B cell (primary cell): ENCODE results near the gene CASZ1. TPM values are rescaled to one million over a fixed set of nuclear protein-coding genes. Genes with fewer than 3 reads are reported as not detected.

Source experiments
- ATAC-seq: fragments of 200-7000 bp; cut with Tn5 transposase; one replicate; pipeline ENCODE4 v1.10.0; 2021; ENCODE audit warnings: low read depth, mild to moderate bottlenecking, moderate number of reproducible peaks, moderate library complexity
- CTCF ChIA-PET: fragments of 350-600 bp; sonication (Branson Sonifier 250); formaldehyde crosslinking; loops from one replicate; lab custom pipeline; 2021; ENCODE audit warnings: antibody characterized with exemption, inconsistent platforms; lab: Charles Lee
- POLR2A ChIA-PET: fragments of 350-600 bp; sonication (Branson Sonifier 250); formaldehyde crosslinking; loops from one replicate; lab custom pipeline; 2021; ENCODE audit warnings: antibody characterized with exemption; lab: Charles Lee
- DNase-seq: peaks from one replicate; pipeline ENCODE4 v3.0.0; 2013
- H2AFZ ChIP-seq: 2 replicates; pipeline ENCODE4 v1.6.1; 2012; ENCODE audit warnings: mild to moderate bottlenecking, low read depth, low read length; ENCODE audit not compliant: insufficient read depth, poor library complexity, severe bottlenecking
- H3K27ac ChIP-seq, 2 donors: 1 replicate in 1 of 2; 2 replicates in 1 of 2; pipeline ENCODE4 v1.5.1; 2012 to 2013; ENCODE audit warnings: low read length in 2 of 2, mild to moderate bottlenecking in 2 of 2, moderate library complexity in 1 of 2
- H3K27me3 ChIP-seq, 4 experiments: fragments of 200-600 bp in 1 of 4; sonication (generic) in 1 of 4; replicated peaks in 1 of 4; 1 replicate in 2 of 4; 2 replicates in 2 of 4; pipeline versions ENCODE4 v1.6.1 to v1.7.0; 2013 to 2016; ENCODE audit warnings: low read length in 3 of 4, mild to moderate bottlenecking in 2 of 4, mixed read lengths in 1 of 4, moderate library complexity in 1 of 4; ENCODE audit not compliant: insufficient read depth in 4 of 4, control insufficient read depth in 3 of 4; ENCODE audit errors: control extremely low read depth in 1 of 4
- H3K36me3 ChIP-seq, 2 experiments: replicated peaks in 1 of 2; 1 replicate in 1 of 2; 2 replicates in 1 of 2; pipeline versions ENCODE4 v1.6.1 to v1.7.1; 2013; ENCODE audit warnings: low read length in 1 of 2; ENCODE audit not compliant: insufficient read depth in 2 of 2, control insufficient read depth in 1 of 2; ENCODE audit errors: control extremely low read depth in 1 of 2, extremely low read depth in 1 of 2
- H3K4me1 ChIP-seq, 2 donors: fragments of 200-600 bp in 1 of 2; sonication (generic) in 1 of 2; 1 replicate in 1 of 2; 2 replicates in 1 of 2; pipeline versions ENCODE4 v1.5.1 to v1.6.1; 2013 to 2017; ENCODE audit warnings: low read length in 2 of 2; ENCODE audit not compliant: control insufficient read depth in 2 of 2, insufficient read depth in 2 of 2
- H3K4me2 ChIP-seq: replicated peaks from 2 replicates; pipeline ENCODE3; 2012; ENCODE audit warnings: mild to moderate bottlenecking, low read depth, low read length; ENCODE audit not compliant: poor library complexity, severe bottlenecking
- H3K4me3 ChIP-seq, 5 experiments: fragments of 200-600 bp in 1 of 5; sonication (generic) in 1 of 5; 1 replicate in 3 of 5; 2 replicates in 2 of 5; pipeline versions ENCODE4 v1.5.1 to v1.7.0; 2011 to 2016; ENCODE audit warnings: low read length in 4 of 5, mild to moderate bottlenecking in 4 of 5, low read depth in 2 of 5, control low read depth in 1 of 5, moderate library complexity in 1 of 5; ENCODE audit not compliant: insufficient read depth in 1 of 5; ENCODE audit errors: control extremely low read depth in 1 of 5, extremely low read depth in 1 of 5
- H3K79me2 ChIP-seq: fragments of 200-600 bp; sonication (generic); one replicate; pipeline ENCODE4 v1.6.0; 2016; ENCODE audit warnings: low read length; ENCODE audit not compliant: control insufficient read depth, insufficient read depth
- H3K9ac ChIP-seq: fragments of 200-600 bp; sonication (generic); 2 replicates; pipeline ENCODE4 v1.6.1; 2017; ENCODE audit warnings: mild to moderate bottlenecking, low read length, moderate library complexity
- H3K9me3 ChIP-seq, 3 donors: one replicate each; pipeline versions ENCODE4 v1.6.1 to v1.7.1; 2013; ENCODE audit warnings: low read length in 2 of 3; ENCODE audit not compliant: control insufficient read depth in 2 of 3, insufficient read depth in 1 of 3; ENCODE audit errors: control extremely low read depth in 1 of 3
- H4K20me1 ChIP-seq: 2 replicates; pipeline ENCODE4 v1.6.0; 2012; ENCODE audit warnings: mild to moderate bottlenecking, low read length; ENCODE audit not compliant: insufficient read depth, control insufficient read depth, poor library complexity, severe bottlenecking
- H3K27ac Mint-ChIP-seq: one replicate; pipeline ENCODE4 v1.8.0; 2021; ENCODE audit warnings: mixed read lengths
- H3K27me3 Mint-ChIP-seq: one replicate; pipeline ENCODE4 v1.8.0; 2021; ENCODE audit warnings: mixed read lengths
- H3K4me1 Mint-ChIP-seq: one replicate; pipeline ENCODE4 v1.8.0; 2021; ENCODE audit warnings: mixed read lengths
- H3K4me3 Mint-ChIP-seq: one replicate; pipeline ENCODE4 v1.8.0; 2021; ENCODE audit warnings: mixed read lengths
- H3K9me3 Mint-ChIP-seq: one replicate; pipeline ENCODE4 v1.8.0; 2022; ENCODE audit warnings: mixed read lengths; ENCODE audit not compliant: insufficient read depth
- CTCF ChIP-seq: fragments of 200-600 bp; IDR thresholded peaks from one replicate; pipeline ENCODE4 v1.8.0; 2022; ENCODE audit warnings: antibody characterized with exemption, mild to moderate bottlenecking
- EZH2 ChIP-seq: IDR thresholded peaks from 2 replicates; pipeline ENCODE4 v1.6.1; 2012; ENCODE audit warnings: borderline replicate concordance, low read depth, mild to moderate bottlenecking, moderate library complexity, low read length; ENCODE audit not compliant: insufficient read depth, poor library complexity, severe bottlenecking
- WGBS: methylation state at CpG from one replicate; pipeline ENCODE4 v1.1.5; 2013; ENCODE audit warnings: missing lambda C conversion rate; ENCODE audit not compliant: insufficient coverage; 5-methylcytosine and 5-hydroxymethylcytosine counted together
- intact Hi-C: fragments of 100-400 bp; cut with micrococcal nuclease; formaldehyde crosslinking; loops from one replicate; pipeline ENCODE4 v1.10.0; 2022
- polyA plus RNA-seq: library from polyadenylated mRNA; depleted of rRNA; stranded (reverse); fragments of >200 nt; gene quantifications from 2 replicates; pipeline ENCODE4 v1.2.3, GENCODE V29; 2012
- total RNA-seq, 2 donors: library from RNA; stranded (reverse); fragments of 120-200 nt in 1 of 2; gene quantifications; 1 replicate in 1 of 2; 2 replicates in 1 of 2; pipeline versions ENCODE4 v1.2.3 to v1.2.4, GENCODE V29; 2013 to 2022

The CASZ1 gene
- total and polyA plus RNA-seq, 2 donors (not counting 1 experiment from before 2014, with no cell fraction given): 9.5 to 27.2 TPM

GRCh38 chr1:10832703-10833102 is 36.3 kb upstream of the CASZ1 start:
- no peak overlapping the region for H2AFZ ChIP-seq
- H3K4me3 ChIP-seq: no peak overlapping the region
- ATAC-seq: no peak
- Mint-ChIP-seq H3K27me3 (peaks cover 43% of the 10 kb centered on the region), H3K9me3 (no peaks in the 10 kb centered on the region), H3K4me1 (no peaks in the 10 kb centered on the region), H3K4me3 (no peak overlapping the region), H3K27ac (no peak overlapping the region)
- no peak for TF ChIP-seq EZH2
- TF ChIP-seq CTCF: no peak
- WGBS: 100% methylated on average over 2 of the region's 3 CpGs
- intact Hi-C loops: no loop called here
- DNase-seq: no peak
- no peaks in the 10 kb centered on the region for H3K36me3 ChIP-seq
- H4K20me1 ChIP-seq: no peaks in the 10 kb centered on the region
- no peaks in the 10 kb centered on the region for H3K4me1 ChIP-seq
- no peaks in the 10 kb centered on the region for H3K79me2 ChIP-seq
- no peak overlapping the region for H3K4me2 ChIP-seq
- ChIA-PET POLR2A (no interaction called here), CTCF (no interaction called here)
- H3K9ac ChIP-seq: no peak overlapping the region
- H3K9me3 ChIP-seq: no peaks in the 10 kb centered on the region
- H3K27me3 ChIP-seq: peaks cover 0 to 20% (median 6%) of the 10 kb centered on the region in 4 experiments
- no peak overlapping the region for H3K27ac ChIP-seq

GRCh38 chr1:10830961-10831668 is 34.7 kb upstream of the CASZ1 start:
- intact Hi-C loops: no loop called here
- H3K4me3 Mint-ChIP-seq: no peak overlapping the region
- H3K27me3 ChIP-seq: peaks cover 0 to 12% (median 3%) of the 10 kb centered on the region in 4 experiments
- TF ChIP-seq EZH2 (no peak), CTCF (no peak)
- H3K9me3 Mint-ChIP-seq: no peaks in the 10 kb centered on the region
- POLR2A ChIA-PET: no interaction called here
- H3K4me1 ChIP-seq: no peaks in the 10 kb centered on the region
- peaks cover 40% of the 10 kb centered on the region for H3K27me3 Mint-ChIP-seq
- no peak overlapping the region for H3K9ac ChIP-seq
- H3K27ac Mint-ChIP-seq: no peak overlapping the region
- no peaks in the 10 kb centered on the region for H3K4me1 Mint-ChIP-seq
- H2AFZ ChIP-seq: no peak overlapping the region
- H3K9me3 ChIP-seq: no peaks in the 10 kb centered on the region
- no peak overlapping the region for H3K4me3 ChIP-seq
- no peak overlapping the region for H3K27ac ChIP-seq
- no peak for DNase-seq
- H4K20me1 ChIP-seq: no peaks in the 10 kb centered on the region
- no peak overlapping the region for H3K4me2 ChIP-seq
- 66% methylated on average over 10 of the region's 10 CpGs for WGBS
- H3K36me3 ChIP-seq: no peaks in the 10 kb centered on the region
- CTCF ChIA-PET: no interaction called here
- ATAC-seq: no peak
- no peaks in the 10 kb centered on the region for H3K79me2 ChIP-seq
